Activated CD4-positive, alpha-beta T cell treated with anti-CD3 and anti-CD28 coated beads for 48 hours (primary cell): ENCODE data around the gene GALNT6.
A peak's percentile ranks its signal among the peaks of the same experiment; 100 is the strongest.
"Not testable (repeated sequence)": the region's sequence is repeated elsewhere in the genome, so short reads cannot be mapped to it uniquely, and the experiment has no call there.

Experiments used
- DNase-seq: peaks from one replicate; pipeline ENCODE4 v3.0.0-alpha.2; 2020

Gene GALNT6

DNA sequence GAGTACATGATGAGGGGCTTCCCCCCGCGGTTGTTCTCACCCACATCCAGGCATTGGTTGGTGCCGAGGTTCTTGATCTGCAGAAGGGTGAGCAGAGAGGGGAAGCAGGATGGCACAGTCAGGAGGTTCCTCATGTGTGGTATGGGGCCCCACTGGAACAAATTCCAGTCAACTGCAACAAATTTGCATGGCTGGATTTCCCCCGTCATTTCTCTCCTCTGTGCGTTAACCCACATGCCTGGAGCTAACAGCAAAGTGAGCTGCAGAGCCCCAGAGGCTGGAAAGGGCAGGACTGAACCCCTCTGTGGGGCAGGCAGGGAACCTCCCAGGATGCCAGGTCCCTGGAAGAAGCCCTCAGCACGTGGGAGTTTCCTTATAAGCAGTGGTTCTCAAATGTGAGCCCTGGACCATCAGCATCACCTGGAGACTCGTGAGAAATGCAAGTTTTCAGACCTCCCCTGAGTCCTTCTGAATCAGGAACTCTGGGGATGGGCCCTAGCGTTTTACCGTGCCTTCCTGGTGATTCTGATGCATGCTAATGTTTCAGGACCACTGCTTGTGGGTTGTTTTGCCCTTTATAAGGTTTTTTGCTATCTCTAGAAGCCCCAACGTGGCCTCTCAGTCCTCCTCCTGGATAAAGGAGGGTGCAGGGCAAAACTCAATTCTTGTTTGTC lies 33.7 kb downstream of the GALNT6 start:
- peak; percentile 30 for DNase-seq

DNA sequence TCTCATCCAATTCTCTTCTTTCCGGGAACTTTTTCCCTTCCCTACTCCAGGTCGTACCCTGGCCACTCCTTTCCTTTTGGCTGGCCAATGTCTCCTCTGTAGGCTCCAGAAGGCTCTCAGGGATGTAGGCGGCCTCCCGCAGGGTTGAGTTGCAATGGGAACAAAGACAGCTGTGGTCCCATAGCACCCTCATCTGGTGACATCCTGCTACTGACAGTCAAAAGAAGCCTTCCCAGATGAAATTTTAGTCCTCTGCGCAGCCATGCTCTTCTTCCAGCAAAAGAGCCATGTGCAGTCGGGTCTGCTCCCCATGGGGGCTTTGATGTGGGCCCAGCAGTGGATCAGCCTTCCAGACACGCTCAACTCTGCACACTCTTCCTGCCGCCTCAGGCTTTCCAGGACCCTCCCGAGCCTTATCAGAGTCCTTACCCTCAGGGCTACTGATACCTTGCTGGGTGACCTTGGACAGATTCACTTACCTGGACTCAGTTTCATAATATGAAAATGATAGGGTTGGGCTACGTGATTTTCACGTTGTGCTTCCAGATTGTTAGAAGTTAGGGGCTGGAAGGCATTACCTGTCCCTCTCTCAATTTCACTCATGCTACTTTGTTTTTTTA lies 39.2 kb downstream of the GALNT6 start:
- DNase-seq: peak; percentile 63

DNA sequence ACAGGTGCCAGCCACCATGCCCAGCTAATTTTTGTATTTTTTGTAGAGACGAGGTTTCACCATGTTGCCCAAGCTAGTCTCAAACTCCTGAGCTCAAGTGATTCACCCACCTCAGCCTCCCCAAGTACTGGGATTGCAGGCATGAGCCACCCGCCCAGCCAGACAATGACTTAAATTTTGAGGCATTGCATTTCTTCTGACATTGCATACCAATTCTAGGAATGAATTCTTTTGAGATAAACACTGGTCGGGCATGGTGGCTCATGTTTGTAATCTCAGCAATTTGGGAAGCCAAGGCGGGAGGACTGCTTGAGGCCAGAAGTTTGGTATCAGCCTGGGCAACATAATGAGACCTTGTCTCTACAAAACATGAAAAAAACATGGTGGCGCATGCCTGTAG lies 42.2 kb downstream of the GALNT6 start:
- DNase-seq: no peak

- no peak for DNase-seq
Measured at GRCh38 chr12:51348116-51348515, 43.1 kb downstream of the GALNT6 start.

- DNase-seq: no peak
Measured at GRCh38 chr12:51346581-51346980, 44.6 kb downstream of the GALNT6 start, which contains the start of gene CELA1. Gene CELA1, minus strand, starts transcription at chr12:51346679. Its CDS starts 41 bp downstream, at chr12:51346638.

DNA sequence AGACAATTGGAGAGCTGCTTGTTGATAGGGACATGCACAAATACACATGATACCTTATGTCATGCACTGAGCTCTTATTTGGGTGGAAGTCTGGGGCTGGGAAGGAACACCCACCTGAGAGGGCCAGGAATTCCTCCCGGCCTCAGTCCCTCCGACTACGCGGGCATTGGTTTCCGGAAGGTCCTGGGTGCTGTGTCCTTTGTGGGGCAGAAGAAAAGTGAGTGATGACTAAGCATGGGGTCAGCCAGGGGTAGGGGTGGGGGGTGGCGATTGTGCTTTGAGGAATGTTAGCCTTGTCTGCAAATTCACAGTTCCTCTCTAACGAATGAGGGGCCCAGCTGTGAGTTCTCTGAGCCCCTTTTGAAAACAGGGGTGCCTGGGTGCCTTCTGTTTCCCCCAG lies 45.5 kb downstream of the GALNT6 start:
- no peak for DNase-seq

DNA sequence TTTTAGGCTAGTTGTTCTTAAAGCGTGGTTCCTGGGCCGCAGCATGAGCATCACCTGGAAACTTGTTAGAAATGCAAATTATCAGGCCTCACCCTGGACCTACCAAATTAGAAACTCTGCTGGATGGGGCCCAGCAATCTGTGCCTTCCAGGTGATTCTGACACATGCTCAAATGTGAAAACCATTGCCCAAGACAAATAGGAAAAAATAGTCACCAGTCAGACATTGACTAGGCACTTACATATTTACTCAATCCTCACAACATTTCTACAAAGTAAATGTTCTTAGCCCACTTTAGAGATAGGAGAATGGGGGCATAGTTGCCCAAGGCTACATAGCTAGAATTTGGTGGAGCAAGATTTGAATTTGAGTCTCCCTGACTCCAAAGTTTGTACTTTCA lies 48.0 kb downstream of the GALNT6 start:
- DNase-seq: no peak

- no peak for DNase-seq
Measured at GRCh38 chr12:51342416-51342815, 48.8 kb downstream of the GALNT6 start.

- DNase-seq: peak; percentile 78
Measured at GRCh38 chr12:51341251-51342007, 49.8 kb downstream of the GALNT6 start.

DNA sequence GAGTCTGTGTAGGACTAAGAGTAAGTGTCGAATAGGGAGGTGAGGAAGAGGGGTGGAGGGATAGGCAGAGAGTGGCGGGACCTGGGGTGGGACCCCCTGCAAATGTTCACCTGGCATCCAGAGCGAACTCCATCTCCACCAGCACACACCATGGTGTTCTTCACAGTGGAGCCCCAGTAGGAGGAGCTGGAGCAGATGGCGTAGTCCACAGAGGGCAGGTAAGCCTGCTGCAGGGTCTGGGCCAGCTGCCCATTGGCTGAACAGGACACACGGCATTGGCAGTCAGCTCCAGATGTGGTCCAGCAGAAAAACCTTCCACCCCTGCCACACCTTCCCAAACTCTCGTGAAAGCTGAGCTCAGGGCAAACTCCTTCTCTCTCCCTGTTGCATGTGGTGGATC lies 51.5 kb downstream of the GALNT6 start:
- DNase-seq: no peak

GRCh38 chr12:51337336-51337735 lies 53.9 kb downstream of the GALNT6 start:
- DNase-seq: not testable (repeated sequence)

- DNase-seq: no peak
Measured at GRCh38 chr12:51335931-51336330, 55.3 kb downstream of the GALNT6 start.

- no peak for DNase-seq
Measured at GRCh38 chr12:51334764-51335163, 56.4 kb downstream of the GALNT6 start.

- no peak for DNase-seq
Measured at GRCh38 chr12:51333536-51333935, 57.7 kb downstream of the GALNT6 start.

DNA sequence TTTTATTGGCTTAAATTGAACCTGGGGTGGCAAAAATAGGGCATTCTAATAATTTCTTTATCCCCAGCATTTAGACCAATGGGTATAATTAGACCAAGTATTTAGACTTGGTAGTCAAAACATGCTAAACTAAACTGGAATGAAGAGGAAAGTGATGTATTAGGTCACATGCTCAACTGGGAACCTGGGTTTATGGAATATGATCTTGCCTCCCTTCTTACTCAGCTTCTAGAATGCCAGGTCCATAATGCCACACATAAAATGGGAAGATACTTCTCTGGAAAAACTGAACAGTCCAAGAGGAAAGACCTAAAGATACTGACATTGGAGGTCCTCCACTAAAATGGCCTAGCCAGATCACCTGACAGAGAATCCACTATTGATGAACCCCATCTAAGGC lies 61.0 kb downstream of the GALNT6 start:
- no peak for DNase-seq

DNA sequence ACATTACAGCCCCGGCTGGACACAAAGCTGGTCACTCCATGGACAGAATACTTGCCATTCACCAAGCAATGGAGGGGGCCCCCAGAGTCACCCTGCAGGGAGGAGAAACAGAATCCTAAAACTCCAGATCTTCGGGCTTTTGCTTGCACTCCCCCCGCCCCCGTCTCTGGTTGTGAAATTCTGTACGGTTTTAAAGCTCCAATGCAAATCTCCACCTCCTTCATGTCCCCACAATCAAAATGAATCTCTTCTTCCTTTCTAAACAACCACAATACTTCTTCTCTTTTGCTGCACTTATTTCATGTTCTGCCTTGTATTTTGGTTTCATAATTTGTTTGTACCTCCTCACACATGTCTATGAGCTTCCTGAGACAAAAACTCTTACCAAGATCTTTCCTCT lies 61.5 kb downstream of the GALNT6 start:
- DNase-seq: no peak

DNA sequence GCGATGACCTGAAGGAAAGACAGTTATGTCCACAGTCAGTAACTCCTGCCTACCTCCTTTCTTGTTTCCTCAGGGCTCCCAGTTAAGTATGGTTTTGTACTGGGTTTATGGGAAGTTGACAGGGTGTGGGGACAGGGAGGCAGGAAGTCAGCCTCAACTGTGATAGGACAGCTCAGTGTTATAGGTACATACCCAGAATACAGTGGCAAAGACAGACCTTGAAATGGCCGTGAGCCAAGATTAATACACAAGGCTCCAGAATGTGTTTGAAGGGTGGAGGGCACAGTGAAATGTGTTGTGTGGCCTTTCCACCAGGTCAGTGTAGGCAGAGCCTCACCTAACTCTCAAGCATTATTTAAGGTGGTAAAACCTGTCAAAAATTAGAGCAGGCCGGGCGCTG lies 62.6 kb downstream of the GALNT6 start:
- DNase-seq: no peak

DNA sequence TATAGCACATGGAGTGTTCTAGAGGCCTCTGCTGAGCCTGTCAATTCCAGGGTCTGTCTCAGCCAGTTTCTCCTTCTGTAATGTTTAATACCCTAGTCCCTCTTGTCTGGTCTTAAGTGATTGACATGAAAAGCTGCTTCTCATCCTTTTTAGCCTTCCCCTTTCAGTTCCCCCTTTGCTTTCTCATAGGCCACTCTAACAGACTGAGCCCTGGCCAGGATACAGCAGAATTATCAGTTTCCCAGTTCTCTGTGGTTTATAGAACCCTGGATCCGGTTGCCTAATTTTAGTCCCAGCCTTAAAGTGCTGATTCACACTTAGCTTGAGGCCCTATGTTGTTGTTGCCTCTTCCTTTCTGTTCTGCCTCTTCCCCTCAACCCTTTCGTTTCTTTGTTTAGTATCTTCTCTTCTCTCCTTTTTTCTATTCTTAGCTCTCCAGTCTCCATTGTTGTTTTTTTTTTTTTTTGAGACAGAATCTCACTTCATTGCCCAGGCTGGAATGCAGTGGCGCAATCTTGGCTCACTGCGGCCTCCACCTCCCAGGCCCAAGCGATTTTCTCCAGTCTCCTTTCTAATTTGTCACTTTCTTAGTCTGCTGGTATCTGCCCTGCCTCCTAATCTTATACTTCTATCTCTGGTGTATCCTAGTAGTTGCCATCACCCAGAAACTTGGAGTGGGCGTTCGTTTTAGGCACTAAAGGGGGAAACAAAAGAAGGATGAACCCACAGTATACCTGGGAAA lies 64.3 kb downstream of the GALNT6 start:
- no peak for DNase-seq

GRCh38 chr12:51324953-51325352 lies 66.3 kb downstream of the GALNT6 start:
- no peak for DNase-seq

GRCh38 chr12:51323966-51324895 lies 67.0 kb downstream of the GALNT6 start, which contains the start of gene BIN2:
Gene BIN2, minus strand, starts transcription at chr12:51324174. Its CDS starts 72 bp downstream, at chr12:51324102.
- DNase-seq: peak; percentile 76

DNA sequence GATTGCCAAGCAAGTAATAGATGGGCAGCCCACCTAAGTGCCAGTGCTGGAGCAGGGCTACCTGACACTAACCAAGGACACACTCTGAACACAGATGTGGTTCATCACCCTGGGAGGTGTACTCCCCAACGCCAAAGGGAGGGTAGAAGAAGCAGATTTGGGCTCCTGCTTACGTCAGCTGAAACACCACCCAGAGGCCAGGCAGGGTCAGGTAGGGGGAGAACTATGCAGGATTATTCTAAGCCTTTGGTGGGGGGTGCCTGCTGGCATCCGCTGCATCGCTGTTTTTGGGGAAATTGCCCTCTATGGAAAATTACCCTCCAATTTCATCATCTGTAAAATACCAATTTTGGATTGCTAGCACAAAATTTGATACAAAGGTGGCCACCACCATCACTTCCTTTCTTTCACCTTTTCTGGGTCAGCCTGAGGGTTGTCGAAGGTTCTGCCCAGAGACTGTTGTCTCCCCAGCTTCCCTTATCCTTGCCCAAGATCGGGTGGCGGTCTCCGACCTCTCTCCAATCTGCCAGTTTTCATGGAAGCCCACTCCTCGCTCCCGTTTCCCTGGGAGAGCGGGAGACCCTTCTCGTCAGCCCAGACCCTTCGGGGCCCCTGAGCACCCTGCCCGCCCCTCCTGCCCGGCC lies 67.8 kb downstream of the GALNT6 start:
- peak; percentile 63 for DNase-seq
